Upper lobe of left lung (tissue), 6 donors: ENCODE results near the gene ANKRD42. TPM values are rescaled to one million over a fixed set of nuclear protein-coding genes. Genes with fewer than 3 reads are reported as not detected.

Experiments
- ATAC-seq, 2 donors: fragments of 200-7000 bp; cut with Tn5 transposase; one replicate each; pipeline ENCODE4 v1.9.1; 2022; ENCODE audit warnings: mild to moderate bottlenecking in 2 of 2, moderate library complexity in 2 of 2; ENCODE audit not compliant: low FRiP score in 2 of 2
- DNase-seq, 2 donors: peaks; one replicate each; pipeline ENCODE4 v3.0.0-alpha.2; 2019 to 2020
- H3K27ac ChIP-seq, 4 donors: fragments of 200-600 bp; sonication (generic); one replicate each; pipeline ENCODE4 v1.5.1; 2016 to 2019
- H3K27me3 ChIP-seq, 4 donors: fragments of 200-600 bp; sonication (generic); one replicate each; pipeline ENCODE4 v1.5.1; 2017 to 2019
- H3K36me3 ChIP-seq, 4 donors: fragments of 200-600 bp; sonication (generic); one replicate each; pipeline ENCODE4 v1.5.1; 2016 to 2019
- H3K4me1 ChIP-seq, 4 donors: fragments of 200-600 bp; sonication (generic); one replicate each; pipeline ENCODE4 v1.5.1; 2018 to 2019
- H3K4me3 ChIP-seq, 4 donors: fragments of 200-600 bp; sonication (generic); one replicate each; pipeline ENCODE4 v1.5.1; 2017 to 2019; ENCODE audit warnings: mild to moderate bottlenecking in 2 of 4, moderate library complexity in 1 of 4
- H3K9me3 ChIP-seq, 4 donors: fragments of 200-600 bp; sonication (generic); one replicate each; pipeline ENCODE4 v1.5.1; 2018 to 2019
- EP300 ChIP-seq, 4 donors: sonication (generic); formaldehyde crosslinking; IDR thresholded peaks; one replicate each; pipeline ENCODE4 v1.5.1; 2017; ENCODE audit warnings: antibody characterized with exemption in 4 of 4, control low read depth in 2 of 4
- POLR2A ChIP-seq, 4 donors: fragments of 450-650 bp; IDR thresholded peaks; one replicate each; pipeline ENCODE4 v1.5.1; 2016 to 2017; ENCODE audit warnings: antibody characterized with exemption in 4 of 4, mild to moderate bottlenecking in 2 of 4
- POLR2AphosphoS5 ChIP-seq, 2 donors: sonication (generic); formaldehyde crosslinking; IDR thresholded peaks; one replicate each; pipeline ENCODE4 v1.5.1; 2017; ENCODE audit warnings: antibody characterized with exemption in 2 of 2
- WGBS, 2 donors: methylation state at CpG; one replicate each; pipeline ENCODE4 v1.1.5; 2017 to 2018; 5-methylcytosine and 5-hydroxymethylcytosine counted together
- total RNA-seq, 6 donors: library from RNA; depleted of rRNA in 4 of 6; stranded (reverse); fragments of >200 nt in 4 of 6; gene quantifications; one replicate each; pipeline versions ENCODE4 v1.1.0 to v1.2.1, GENCODE V29; 2016 to 2021
- TF ChIP-seq, protein P1 (sequence below), 6 experiments: fragments of 450-650 bp in 4 of 6; fragments of 200-600 bp in 2 of 6; sonication (generic) in 2 of 6; IDR thresholded peaks; one replicate each; pipeline ENCODE4 v1.5.1; 2016 to 2019; ENCODE audit warnings: antibody characterized with exemption in 6 of 6
- donor health status: DM: no; HTN: no; CAD: no; lungs with moderate emphysema.
- donor health status: DM: no; HTN: yes; CAD: no; lungs with severe emphysema.

ANKRD42 gene
- total RNA-seq, 6 donors from 2014 or later: 11.1 to 30.4 (median 15.4) TPM

DNA sequence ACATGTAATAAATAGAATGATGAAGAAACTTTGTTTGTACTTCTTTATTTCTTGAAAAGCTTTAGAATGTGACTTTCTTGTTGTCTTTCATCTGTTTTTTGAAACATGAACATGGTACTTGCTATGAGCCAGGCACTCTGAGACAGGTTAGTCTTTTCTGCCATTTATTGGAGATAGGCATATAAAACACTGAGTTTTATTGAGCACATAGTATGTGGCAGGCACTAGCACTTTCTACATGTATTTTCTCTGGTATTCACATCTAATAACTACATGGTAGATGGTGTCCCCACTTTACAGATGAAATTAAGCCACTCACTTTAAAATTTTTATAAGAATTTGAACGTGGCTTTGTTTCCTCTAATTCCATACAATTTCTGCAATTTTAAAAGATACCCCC lies 7.7 kb upstream of the ANKRD42 start:
- no peak overlapping the region for H3K4me3 ChIP-seq
- TF ChIP-seq POLR2A (IDR thresholded peaks at IDR 0.05): no peak
- TF ChIP-seq, protein P1, sequence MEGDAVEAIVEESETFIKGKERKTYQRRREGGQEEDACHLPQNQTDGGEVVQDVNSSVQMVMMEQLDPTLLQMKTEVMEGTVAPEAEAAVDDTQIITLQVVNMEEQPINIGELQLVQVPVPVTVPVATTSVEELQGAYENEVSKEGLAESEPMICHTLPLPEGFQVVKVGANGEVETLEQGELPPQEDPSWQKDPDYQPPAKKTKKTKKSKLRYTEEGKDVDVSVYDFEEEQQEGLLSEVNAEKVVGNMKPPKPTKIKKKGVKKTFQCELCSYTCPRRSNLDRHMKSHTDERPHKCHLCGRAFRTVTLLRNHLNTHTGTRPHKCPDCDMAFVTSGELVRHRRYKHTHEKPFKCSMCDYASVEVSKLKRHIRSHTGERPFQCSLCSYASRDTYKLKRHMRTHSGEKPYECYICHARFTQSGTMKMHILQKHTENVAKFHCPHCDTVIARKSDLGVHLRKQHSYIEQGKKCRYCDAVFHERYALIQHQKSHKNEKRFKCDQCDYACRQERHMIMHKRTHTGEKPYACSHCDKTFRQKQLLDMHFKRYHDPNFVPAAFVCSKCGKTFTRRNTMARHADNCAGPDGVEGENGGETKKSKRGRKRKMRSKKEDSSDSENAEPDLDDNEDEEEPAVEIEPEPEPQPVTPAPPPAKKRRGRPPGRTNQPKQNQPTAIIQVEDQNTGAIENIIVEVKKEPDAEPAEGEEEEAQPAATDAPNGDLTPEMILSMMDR (IDR thresholded peaks at IDR 0.05): no peak
- TF ChIP-seq EP300 (IDR thresholded peaks at IDR 0.05): no peak
- TF ChIP-seq POLR2AphosphoS5 (IDR thresholded peaks at IDR 0.05): no peak
- peaks cover 23 to 87% (median 58%) of the 10 kb centered on the region in 4 donors for H3K36me3 ChIP-seq
- H3K27me3 ChIP-seq: no peaks in the 10 kb centered on the region
- H3K9me3 ChIP-seq: no peaks in the 10 kb centered on the region
- no peak for DNase-seq
- no peak overlapping the region for H3K27ac ChIP-seq
- 86 to 88% methylated on average over 1 of the region's 1 CpG for WGBS, 2 donors
- H3K4me1 ChIP-seq: peaks cover 0 to 4% (median 1%) of the 10 kb centered on the region in 4 donors
- ATAC-seq: no peak

DNA sequence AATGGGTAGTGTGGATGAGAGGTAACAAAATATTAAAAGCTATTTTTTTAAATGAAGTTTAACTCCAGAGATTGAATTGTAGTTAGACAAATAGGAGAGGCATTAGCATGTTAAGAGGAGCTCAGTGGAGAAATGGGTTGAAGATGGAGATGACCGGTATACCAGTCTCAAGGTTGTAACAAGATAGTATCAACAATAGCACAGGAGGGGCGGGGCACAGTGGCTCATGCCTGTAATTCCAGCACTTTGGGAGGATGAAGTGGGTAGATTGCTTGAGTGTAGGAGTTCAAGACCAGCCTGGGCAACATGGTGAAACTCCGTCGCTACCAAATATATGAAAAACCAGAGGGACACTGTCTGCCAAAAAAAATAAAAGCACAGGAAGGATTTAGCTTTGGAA lies 6.0 kb upstream of the ANKRD42 start:
- Histone ChIP-seq H3K27me3 (no peaks in the 10 kb centered on the region), H3K4me1 (peaks cover 7 to 9% (median 8%) of the 10 kb centered on the region in 4 donors), H3K4me3 (no peak overlapping the region), H3K36me3 (peaks cover 20 to 86% (median 58%) of the 10 kb centered on the region in 4 donors), H3K9me3 (no peaks in the 10 kb centered on the region), H3K27ac (no peak overlapping the region)
- no peak for DNase-seq
- ATAC-seq: no peak
- WGBS, 2 donors: 97 to 98% methylated on average over 4 of the region's 4 CpGs
- TF ChIP-seq POLR2AphosphoS5 (IDR thresholded peaks at IDR 0.05) (no peak), POLR2A (IDR thresholded peaks at IDR 0.05) (no peak), EP300 (IDR thresholded peaks at IDR 0.05) (no peak)
- TF ChIP-seq, protein P1 (IDR thresholded peaks at IDR 0.05): no peak

DNA sequence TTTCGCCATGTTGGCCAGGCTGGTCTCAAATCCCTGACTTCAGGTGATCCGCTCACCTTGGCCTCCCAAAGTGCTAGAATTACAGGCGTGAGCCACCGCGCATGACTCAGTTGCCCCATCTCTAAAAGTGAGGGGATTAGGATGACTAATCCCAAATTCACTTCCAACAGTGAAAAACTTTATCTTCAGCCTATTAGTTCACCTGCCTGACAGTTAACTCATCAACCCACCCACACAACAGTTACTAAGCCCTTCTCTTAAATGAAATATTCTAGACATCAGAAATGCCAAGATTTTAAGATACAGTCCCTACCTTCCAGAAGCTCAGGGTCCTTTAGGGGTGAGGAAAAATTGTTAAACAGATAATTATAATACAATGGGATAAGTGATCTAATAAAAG lies 2.0 kb upstream of the ANKRD42 start:
- Histone ChIP-seq H3K27ac (no peak overlapping the region), H3K36me3 (peaks cover under 1 to 45% (median 26%) of the 10 kb centered on the region in 4 donors), H3K9me3 (no peaks in the 10 kb centered on the region), H3K27me3 (no peaks in the 10 kb centered on the region), H3K4me3 (no peak overlapping the region), H3K4me1 (peaks cover 22 to 32% (median 27%) of the 10 kb centered on the region in 4 donors)
- TF ChIP-seq POLR2AphosphoS5 (IDR thresholded peaks at IDR 0.05): no peak
- TF ChIP-seq EP300 (IDR thresholded peaks at IDR 0.05): no peak
- TF ChIP-seq, protein P1 (IDR thresholded peaks at IDR 0.05): no peak
- no peak for TF ChIP-seq POLR2A (IDR thresholded peaks at IDR 0.05)
- no peak for DNase-seq
- no peak for ATAC-seq
- 96 to 97% methylated on average over 5 of the region's 5 CpGs for WGBS, 2 donors

DNA sequence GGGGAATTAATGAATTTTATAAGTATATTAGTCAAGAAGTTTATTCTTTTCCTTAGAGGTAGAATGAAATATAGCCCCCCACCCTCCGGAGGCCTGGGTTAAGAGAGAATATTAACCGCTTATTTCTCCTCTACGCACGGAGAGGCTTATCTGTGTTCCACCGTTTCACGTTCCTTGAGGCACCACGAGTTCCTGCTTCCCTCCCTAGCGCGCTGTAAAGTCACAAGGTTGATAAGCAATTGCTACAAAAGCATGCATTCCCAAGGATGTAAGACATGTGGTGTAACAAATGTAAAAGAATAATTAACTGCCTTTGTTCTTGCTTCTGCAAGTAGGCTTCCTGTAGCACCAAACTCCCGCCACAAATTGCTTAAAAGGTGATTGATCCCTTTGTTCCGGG lies 1.5 kb upstream of the ANKRD42 start:
- DNase-seq (no peak), ATAC-seq (no peak)
- Histone ChIP-seq H3K4me1 (peaks cover 22 to 36% (median 28%) of the 10 kb centered on the region in 4 donors), H3K36me3 (peaks cover 0 to 40% (median 22%) of the 10 kb centered on the region in 4 donors), H3K9me3 (no peaks in the 10 kb centered on the region), H3K4me3 (peak overlapping the region in 1 of 4 donors; percentile 77), H3K27ac (peak overlapping the region in 1 of 4 donors; percentile 93), H3K27me3 (no peaks in the 10 kb centered on the region)
- WGBS, 2 donors: 78 to 86% methylated on average over 11 of the region's 11 CpGs
- no peak for TF ChIP-seq POLR2AphosphoS5 (IDR thresholded peaks at IDR 0.05)
- TF ChIP-seq POLR2A (IDR thresholded peaks at IDR 0.05): no peak
- no peak for TF ChIP-seq EP300 (IDR thresholded peaks at IDR 0.05)
- TF ChIP-seq, protein P1 (IDR thresholded peaks at IDR 0.05): no peak

DNA sequence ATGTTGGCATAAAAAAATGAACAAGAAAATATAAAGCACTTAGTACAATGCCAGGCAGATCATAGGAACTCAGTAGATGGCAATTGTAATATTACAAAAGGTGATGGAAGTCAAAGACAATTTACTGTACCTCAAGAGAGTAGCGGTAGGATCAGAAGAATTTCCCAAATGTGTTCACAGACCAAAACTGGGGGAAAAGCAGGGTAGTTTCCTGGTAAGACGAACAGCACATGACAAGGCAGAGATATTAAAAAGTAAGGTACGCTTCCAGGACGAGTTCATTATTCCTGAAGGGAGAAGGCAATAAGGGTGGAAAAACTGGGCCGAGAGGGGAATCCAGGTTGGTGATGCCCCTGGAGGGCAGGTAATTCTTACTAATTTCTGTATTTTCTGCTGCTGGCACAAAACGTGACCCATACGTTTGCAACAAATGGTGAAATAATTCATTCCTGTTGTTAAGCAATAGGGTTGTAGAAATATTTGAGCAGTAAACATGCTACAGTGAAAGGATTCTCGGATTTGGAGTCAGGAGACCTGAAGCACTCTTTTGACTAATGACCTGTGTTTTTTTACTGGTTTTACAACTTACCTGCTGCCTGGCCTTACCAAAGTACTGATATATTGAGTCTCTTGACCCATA lies 786 bp upstream of the ANKRD42 start:
- H3K4me3 ChIP-seq: peak overlapping the region; percentile 71 to 80 (median 75)
- peak overlapping the region; percentile 87 to 94 (median 92) for H3K27ac ChIP-seq
- ATAC-seq (no peak), DNase-seq (no peak)
- 16 to 18% methylated on average over 8 of the region's 8 CpGs for WGBS, 2 donors
- H3K27me3 ChIP-seq: no peaks in the 10 kb centered on the region
- H3K36me3 ChIP-seq: peaks cover 0 to 37% (median 19%) of the 10 kb centered on the region in 4 donors
- no peaks in the 10 kb centered on the region for H3K9me3 ChIP-seq
- TF ChIP-seq POLR2AphosphoS5 (IDR thresholded peaks at IDR 0.05) (no peak), POLR2A (IDR thresholded peaks at IDR 0.05) (no peak)
- peaks cover 22 to 44% (median 31%) of the 10 kb centered on the region in 4 donors for H3K4me1 ChIP-seq
